ENCODE data around the gene NHLH2.

GRCh38 chr1:115862403-115862802, 21.5 kb upstream of the NHLH2 start:
- no peak for TF ChIP-seq POLR2AphosphoS5 (IDR thresholded peaks at IDR 0.05)
- TF ChIP-seq POLR2A (IDR thresholded peaks at IDR 0.05), result no peak
- TF ChIP-seq CTCF (IDR thresholded peaks at IDR 0.05), result no peak
- TF ChIP-seq EP300 (IDR thresholded peaks at IDR 0.05), result no peak
